GM12878 (cell line): ENCODE measurements around the gene DAGLA. TPM values are rescaled to one million over a fixed set of nuclear protein-coding genes. Genes with fewer than 3 reads are reported as not detected.

ENCODE experiments used
- ATAC-seq: fragments of 200-7000 bp; cut with Tn5 transposase; 3 replicates; pipeline ENCODE4 v1.9.1; 2020; ENCODE audit warnings: mild to moderate bottlenecking, moderate library complexity
- BruUV-seq: library from RNA; stranded (reverse); fragments of 400-500 nt; replicated peaks from 2 replicates; lab custom pipeline; 2021; lab: Mats Ljungman, UMichigan
- CTCF ChIA-PET: fragments of 300-600 bp; sonication (Branson Sonifier 250); formaldehyde crosslinking; extraction: SDS; loops from one replicate; lab custom pipeline; 2021; ENCODE audit warnings: inconsistent platforms; lab: Yijun Ruan, JAX
- POLR2A ChIA-PET: fragments of 350-600 bp; formaldehyde crosslinking; extraction: SDS; loops from one replicate; lab custom pipeline; 2021; ENCODE audit warnings: inconsistent platforms; lab: Charles Lee
- RAD21 ChIA-PET: fragments of 300-600 bp; sonication (Branson Sonifier 250); formaldehyde crosslinking; loops from one replicate; lab custom pipeline; 2023; ENCODE audit warnings: antibody characterized with exemption; ENCODE audit not compliant: unreplicated experiment; lab: Charles Lee
- SMC1A ChIA-PET: fragments of 300-600 bp; sonication (Branson Sonifier 250); formaldehyde crosslinking; loops from one replicate; lab custom pipeline; 2023; ENCODE audit not compliant: unreplicated experiment, uncharacterized antibody; lab: Charles Lee
- DNase-seq: peaks from one replicate; pipeline ENCODE4 v3.0.0-alpha.2; 2011; ENCODE audit warnings: low read depth, low spot score
- FAIRE-seq: peaks from 3 replicates; lab custom pipeline; 2011; peaks lifted over from hg19 to GRCh38; lab: Jason Lieb, UNC
- H2AFZ ChIP-seq: 2 replicates; pipeline ENCODE4 v1.6.0; 2011; ENCODE audit warnings: low read depth, low read length, control low read depth; ENCODE audit not compliant: control insufficient read depth
- H3K27ac ChIP-seq: 2 replicates; pipeline ENCODE4 v1.5.1; 2011; ENCODE audit warnings: control low read depth; ENCODE audit not compliant: control insufficient read depth, insufficient read depth
- H3K27me3 ChIP-seq, 2 experiments: replicated peaks in 1 of 2; 2 replicates each; pipeline versions ENCODE4 v1.6.0 to v1.6.1; 2011; ENCODE audit warnings: low read length in 1 of 2; ENCODE audit not compliant: control insufficient read depth in 2 of 2, insufficient read depth in 2 of 2
- H3K36me3 ChIP-seq, 2 experiments: 2 replicates each; pipeline ENCODE4 v1.5.1; 2011; ENCODE audit warnings: low read length in 1 of 2; ENCODE audit not compliant: control insufficient read depth in 2 of 2, insufficient read depth in 2 of 2
- H3K4me1 ChIP-seq: 2 replicates; pipeline ENCODE4 v1.6.1; 2011; ENCODE audit warnings: mild to moderate bottlenecking, low read length, moderate library complexity, mixed read lengths; ENCODE audit not compliant: control insufficient read depth, insufficient read depth
- H3K4me2 ChIP-seq: 2 replicates; pipeline ENCODE4 v1.6.0; 2011; ENCODE audit warnings: control low read depth; ENCODE audit not compliant: control insufficient read depth, insufficient read depth
- H3K4me3 ChIP-seq: fragments of 200-600 bp; sonication (generic); 2 replicates; pipeline ENCODE4 v1.5.1; 2016
- H3K79me2 ChIP-seq: 2 replicates; pipeline ENCODE4 v1.6.0; 2011; ENCODE audit warnings: low read length; ENCODE audit not compliant: control insufficient read depth, insufficient read depth
- H3K9ac ChIP-seq: 2 replicates; pipeline ENCODE4 v1.8.0; 2011; ENCODE audit warnings: low read length, control low read depth, mixed read lengths; ENCODE audit not compliant: control insufficient read depth, insufficient read depth
- H3K9me3 ChIP-seq: replicated peaks from 3 replicates; pipeline ENCODE4 v1.5.1; 2011; ENCODE audit warnings: mild to moderate bottlenecking, low read length; ENCODE audit not compliant: control insufficient read depth, insufficient read depth
- H4K20me1 ChIP-seq: 2 replicates; pipeline ENCODE4 v1.6.0; 2011; ENCODE audit not compliant: control insufficient read depth, insufficient read depth
- DPF2 ChIP-seq: fragments of 450-650 bp; IDR thresholded peaks from 2 replicates; pipeline ENCODE4 v1.6.1; 2017; ENCODE audit warnings: mild to moderate bottlenecking
- E2F8 ChIP-seq: fragments of 450-650 bp; IDR thresholded peaks from 2 replicates; pipeline ENCODE4 v1.6.1; 2018; ENCODE audit warnings: mild to moderate bottlenecking, low read depth, moderate library complexity; ENCODE audit not compliant: partially characterized antibody
- MAX ChIP-seq: IDR thresholded peaks from 2 replicates; pipeline ENCODE4 v1.6.1; 2012; ENCODE audit warnings: low read depth, low read length, improper control_type of control experiment
- MXI1 ChIP-seq: fragments of 150-350 bp; IDR thresholded peaks from 2 replicates; pipeline ENCODE4 v1.6.1; 2011; ENCODE audit warnings: low read depth, mild to moderate bottlenecking, inconsistent platforms, low read length, improper control_type of control experiment
- POLR2AphosphoS2 ChIP-seq: IDR thresholded peaks from 2 replicates; pipeline ENCODE4 v1.6.1; 2011; ENCODE audit warnings: low read depth, mild to moderate bottlenecking, low read length, improper control_type of control experiment, moderate library complexity
- REST ChIP-seq: IDR thresholded peaks from 2 replicates; pipeline ENCODE4 v1.6.1; 2012; ENCODE audit warnings: mild to moderate bottlenecking, low read depth, low read length
- SREBF1 ChIP-seq: IDR thresholded peaks from 2 replicates; pipeline ENCODE4 v1.6.1; 2012; ENCODE audit warnings: mild to moderate bottlenecking, low read length
- SRF ChIP-seq, 2 experiments: IDR thresholded peaks; 2 replicates each; pipeline ENCODE4 v1.6.1; 2011; ENCODE audit warnings: low read depth in 2 of 2, low read length in 2 of 2, mild to moderate bottlenecking in 1 of 2, moderate library complexity in 1 of 2
- WGBS: methylation state at CpG from one replicate; pipeline ENCODE4 v1.1.6; 2016; ENCODE audit warnings: low lambda C conversion rate; ENCODE audit not compliant: insufficient replicate concordance, insufficient coverage; ENCODE audit errors: missing lambda C conversion rate; 5-methylcytosine and 5-hydroxymethylcytosine counted together
- in situ Hi-C: fragments of 300-500 bp; cut with MboI; formaldehyde crosslinking; loops from 9 replicates; pipeline ENCODE4 v1.14.3; 2018; ENCODE audit warnings: mixed read lengths
- intact Hi-C: fragments of 100-400 bp; cut with micrococcal nuclease; formaldehyde crosslinking; loops from one replicate; pipeline ENCODE4 v1.14.2; 2022; ENCODE audit not compliant: unreplicated experiment
- polyA plus RNA-seq, 11 experiments: library from polyadenylated mRNA; depleted of rRNA in 4 of 11; unstranded in 6 of 11; stranded (reverse) in 5 of 11; fragments of >200 nt; fragmentation: Nextera tagmentation in 4 of 11; fragmentation: Illumina TruSeq in 1 of 11; extraction: Ambion mirVana in 4 of 11; extraction: Trizol in 1 of 11; gene quantifications; 1 replicate in 1 of 11; 2 replicates in 10 of 11; pipeline versions ENCODE4 v1.2.1 to v1.2.3, GENCODE V29; 2011 to 2016; ENCODE audit warnings: inconsistent platforms in 2 of 11, missing spikeins in 2 of 11, low read depth in 1 of 11
- total RNA-seq, 4 experiments: library from RNA; depleted of rRNA in 3 of 4; stranded (reverse); fragments of >200 nt in 3 of 4; fragmentation: Illumina TruSeq in 1 of 4; extraction: Trizol in 1 of 4; gene quantifications; 2 replicates each; pipeline versions ENCODE4 v1.2.1 to v1.2.3, GENCODE V29; 2013 to 2021

The DAGLA gene
- total and polyA plus RNA-seq, 10 of the 15 experiments (the other 5 are each of a cell fraction or from before 2014, with no cell fraction given) = 0.05 TPM; not detected in 9

GRCh38 chr11:61657566-61658290 lies 22.5 kb upstream of the DAGLA start (continued):
- TF ChIP-seq REST = no peak
- TF ChIP-seq, all 136 proteins: peak for 0

GRCh38 chr11:61659413-61660196 lies 20.6 kb upstream of the DAGLA start:
- ChIA-PET SMC1A (no interaction called here), CTCF (interaction anchor here (1.0 kb wide), 1 partner anchor 20 kb away, joined by 3 read pairs; no protein-coding TSS in a partner anchor), POLR2A (interaction anchor here (0.6 kb wide), 1 partner anchor 16 kb away, joined by 4 read pairs; no protein-coding TSS in a partner anchor), RAD21 (interaction anchor here (1.2 kb wide), 1 partner anchor 74 kb away, joined by 3 read pairs; no protein-coding TSS in a partner anchor)
- in situ Hi-C loops (no loop called here), intact Hi-C loops (no loop called here)
- H3K9ac ChIP-seq = no peak overlapping the region
- TF ChIP-seq POLR2AphosphoS2 (no peak), SREBF1 (no peak), SRF (IDR thresholded peaks at IDR 0.05; ENCODE audit: low read depth in 2 of 2, low read length in 2 of 2) (0 out of 4 replicates have a peak, but pooled peaks of 1 of the 2 experiments have one; percentile 40), MAX (no peak), MXI1 (no peak), DPF2 (no peak), E2F8 (no peak)
- no peaks in the 10 kb centered on the region for H3K79me2 ChIP-seq
- FAIRE-seq (no peak), ATAC-seq (peak; percentile 31; the same call in 1 of the 3 replicates), DNase-seq (no peak)
- H3K27ac ChIP-seq = no peak overlapping the region
- BruUV-seq = no TSS peak
- H4K20me1 ChIP-seq = no peaks in the 10 kb centered on the region
- no peak overlapping the region for H3K4me3 ChIP-seq
- no peaks in the 10 kb centered on the region for H3K36me3 ChIP-seq
- no peak overlapping the region for H2AFZ ChIP-seq
- H3K4me2 ChIP-seq = no peak overlapping the region
- WGBS = 25% methylated on average over 8 of the region's 8 CpGs
- H3K27me3 ChIP-seq = no peaks in the 10 kb centered on the region; a peak in 2 of 4 replicates
- no peaks in the 10 kb centered on the region for H3K9me3 ChIP-seq
- H3K4me1 ChIP-seq = no peaks in the 10 kb centered on the region
